ENCODE results near the gene RUFY1. TPM values are rescaled to one million over a fixed set of nuclear protein-coding genes. Genes with fewer than 3 reads are reported as not detected.

The RUFY1 gene
- polyA plus RNA-seq, 1 of the 3 experiments (the other 2 are of a cell fraction), result 30.3 TPM

- H2AFZ ChIP-seq (ENCODE audit: low read depth), result no peak overlapping the region
- no peak overlapping the region for H3K27ac ChIP-seq (ENCODE audit: low read depth in 2 of 2, low read length in 1 of 2)
- H3K9me2 ChIP-seq, result no peaks in the 10 kb centered on the region
- H3K4me1 ChIP-seq (ENCODE audit: control insufficient read depth in 1 of 2, insufficient read depth in 2 of 2, low read depth in 1 of 2, low read length in 1 of 2), result no peaks in the 10 kb centered on the region
- CTCF ChIA-PET, result no interaction called here
- POLR2A ChIA-PET, result no interaction called here
- peaks cover 25 to 53% of the 10 kb centered on the region in 2 experiments for H3K36me3 ChIP-seq (replicated peaks in 1 of 2; ENCODE audit: control insufficient read depth in 1 of 2, insufficient read depth in 2 of 2, low read length in 1 of 2)
- H3K4me3 ChIP-seq (ENCODE audit: low read depth in 2 of 2, low read length in 1 of 2), result no peak overlapping the region
- no peaks in the 10 kb centered on the region for H3K9me3 ChIP-seq
- H4K20me1 ChIP-seq (ENCODE audit: insufficient read depth), result no peaks in the 10 kb centered on the region
- no peaks in the 10 kb centered on the region for H3K27me3 ChIP-seq (ENCODE audit: insufficient read depth)
- H3F3A ChIP-seq (replicated peaks; ENCODE audit: insufficient read depth), result no peaks in the 10 kb centered on the region
- TF ChIP-seq YY1 (IDR thresholded peaks at IDR 0.05; ENCODE audit: low read depth) (no peak), GATA2 (CRISPR knock-in tag; IDR thresholded peaks at IDR 0.05) (no peak), GABPA (IDR thresholded peaks at IDR 0.05; ENCODE audit: low read depth) (no peak), ZBTB33 (IDR thresholded peaks at IDR 0.05; ENCODE audit: borderline replicate concordance, low read depth) (no peak), JUND (IDR thresholded peaks at IDR 0.05) (no peak), USF1 (IDR thresholded peaks at IDR 0.05; ENCODE audit: borderline replicate concordance, low read depth) (no peak), MEF2A (IDR thresholded peaks at IDR 0.05; ENCODE audit: borderline replicate concordance, low read depth) (no peak), TEAD4 (IDR thresholded peaks at IDR 0.05; ENCODE audit: borderline replicate concordance, insufficient read depth) (no peak), MXI1 (IDR thresholded peaks at IDR 0.05; ENCODE audit: low read depth, low read length) (no peak), SMC3 (IDR thresholded peaks at IDR 0.05; ENCODE audit: low read depth, low read length) (no peak), USF2 (IDR thresholded peaks at IDR 0.05; ENCODE audit: borderline replicate concordance, low read depth, low read length) (no peak), TAF1 (IDR thresholded peaks at IDR 0.05; ENCODE audit: borderline replicate concordance, low read depth, low read length) (no peak)
- TF ChIP-seq, protein P1, sequence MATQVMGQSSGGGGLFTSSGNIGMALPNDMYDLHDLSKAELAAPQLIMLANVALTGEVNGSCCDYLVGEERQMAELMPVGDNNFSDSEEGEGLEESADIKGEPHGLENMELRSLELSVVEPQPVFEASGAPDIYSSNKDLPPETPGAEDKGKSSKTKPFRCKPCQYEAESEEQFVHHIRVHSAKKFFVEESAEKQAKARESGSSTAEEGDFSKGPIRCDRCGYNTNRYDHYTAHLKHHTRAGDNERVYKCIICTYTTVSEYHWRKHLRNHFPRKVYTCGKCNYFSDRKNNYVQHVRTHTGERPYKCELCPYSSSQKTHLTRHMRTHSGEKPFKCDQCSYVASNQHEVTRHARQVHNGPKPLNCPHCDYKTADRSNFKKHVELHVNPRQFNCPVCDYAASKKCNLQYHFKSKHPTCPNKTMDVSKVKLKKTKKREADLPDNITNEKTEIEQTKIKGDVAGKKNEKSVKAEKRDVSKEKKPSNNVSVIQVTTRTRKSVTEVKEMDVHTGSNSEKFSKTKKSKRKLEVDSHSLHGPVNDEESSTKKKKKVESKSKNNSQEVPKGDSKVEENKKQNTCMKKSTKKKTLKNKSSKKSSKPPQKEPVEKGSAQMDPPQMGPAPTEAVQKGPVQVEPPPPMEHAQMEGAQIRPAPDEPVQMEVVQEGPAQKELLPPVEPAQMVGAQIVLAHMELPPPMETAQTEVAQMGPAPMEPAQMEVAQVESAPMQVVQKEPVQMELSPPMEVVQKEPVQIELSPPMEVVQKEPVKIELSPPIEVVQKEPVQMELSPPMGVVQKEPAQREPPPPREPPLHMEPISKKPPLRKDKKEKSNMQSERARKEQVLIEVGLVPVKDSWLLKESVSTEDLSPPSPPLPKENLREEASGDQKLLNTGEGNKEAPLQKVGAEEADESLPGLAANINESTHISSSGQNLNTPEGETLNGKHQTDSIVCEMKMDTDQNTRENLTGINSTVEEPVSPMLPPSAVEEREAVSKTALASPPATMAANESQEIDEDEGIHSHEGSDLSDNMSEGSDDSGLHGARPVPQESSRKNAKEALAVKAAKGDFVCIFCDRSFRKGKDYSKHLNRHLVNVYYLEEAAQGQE (IDR thresholded peaks at IDR 0.05; ENCODE audit: low read depth, low read length), result no peak
- TF ChIP-seq, protein P2, sequence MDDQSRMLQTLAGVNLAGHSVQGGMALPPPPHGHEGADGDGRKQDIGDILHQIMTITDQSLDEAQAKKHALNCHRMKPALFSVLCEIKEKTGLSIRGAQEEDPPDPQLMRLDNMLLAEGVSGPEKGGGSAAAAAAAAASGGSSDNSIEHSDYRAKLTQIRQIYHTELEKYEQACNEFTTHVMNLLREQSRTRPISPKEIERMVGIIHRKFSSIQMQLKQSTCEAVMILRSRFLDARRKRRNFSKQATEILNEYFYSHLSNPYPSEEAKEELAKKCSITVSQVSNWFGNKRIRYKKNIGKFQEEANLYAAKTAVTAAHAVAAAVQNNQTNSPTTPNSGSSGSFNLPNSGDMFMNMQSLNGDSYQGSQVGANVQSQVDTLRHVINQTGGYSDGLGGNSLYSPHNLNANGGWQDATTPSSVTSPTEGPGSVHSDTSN (IDR thresholded peaks at IDR 0.05), result no peak
- 95% methylated on average over 42 of the region's 42 CpGs for WGBS (ENCODE audit: low lambda C conversion rate)
- DNase-seq, result no peak
- H3K4me2 ChIP-seq, result no peak overlapping the region
- no peak overlapping the region for H3K9ac ChIP-seq
- H3K79me2 ChIP-seq (ENCODE audit: insufficient read depth), result peaks cover 3% of the 10 kb centered on the region; the same call in 1 of the 2 replicates
Observed at GRCh38 chr5:179577286-179577960, 27.1 kb downstream of the RUFY1 start.
